ENCODE data around the gene OTOF.

The OTOF gene

GRCh38 chr2:26495705-26496297, 17.9 kb upstream of the OTOF start:
- no peak for DNase-seq

- no peak for DNase-seq
Observed at GRCh38 chr2:26494891-26495290, 17.0 kb upstream of the OTOF start.

- DNase-seq: no peak
Observed at GRCh38 chr2:26494199-26494598, 16.3 kb upstream of the OTOF start.

- no peak for DNase-seq
Observed at GRCh38 chr2:26493566-26493965, 15.6 kb upstream of the OTOF start.

- DNase-seq: no peak
Observed at GRCh38 chr2:26492749-26493515, 15.0 kb upstream of the OTOF start.

GRCh38 chr2:26491563-26492167, 13.7 kb upstream of the OTOF start:
- no peak for DNase-seq

- DNase-seq: no peak
Observed at GRCh38 chr2:26489213-26489850, 11.4 kb upstream of the OTOF start.

- DNase-seq: no peak
Observed at GRCh38 chr2:26488463-26489212, 10.7 kb upstream of the OTOF start.

- no peak for DNase-seq
Observed at GRCh38 chr2:26487192-26487591, 9.3 kb upstream of the OTOF start.

GRCh38 chr2:26486789-26487188, 8.9 kb upstream of the OTOF start:
- DNase-seq: no peak

- no peak for DNase-seq
Observed at GRCh38 chr2:26485725-26486418, 7.9 kb upstream of the OTOF start.

- DNase-seq: no peak
Observed at GRCh38 chr2:26485099-26485498, 7.2 kb upstream of the OTOF start.

- no peak for DNase-seq
Observed at GRCh38 chr2:26484579-26484978, 6.7 kb upstream of the OTOF start.

GRCh38 chr2:26483957-26484565, 6.1 kb upstream of the OTOF start:
- no peak for DNase-seq

- DNase-seq: no peak
Observed at GRCh38 chr2:26483516-26483915, 5.6 kb upstream of the OTOF start.

- no peak for DNase-seq
Observed at GRCh38 chr2:26483027-26483326, 5.1 kb upstream of the OTOF start.

- DNase-seq: no peak
Observed at GRCh38 chr2:26482211-26483026, 4.5 kb upstream of the OTOF start.

GRCh38 chr2:26481706-26482105, 3.8 kb upstream of the OTOF start:
- DNase-seq: no peak

- no peak for DNase-seq
Observed at GRCh38 chr2:26480566-26481423, 2.9 kb upstream of the OTOF start.

Measured in activated T-cell treated with anti-CD3 and anti-CD28 coated beads for 4 hours (primary cell).